Breast epithelium (tissue), 3 donors: ENCODE data around the gene NNMT.

Experiments used
- CTCF ChIP-seq, 3 donors: fragments of 450-650 bp; IDR thresholded peaks; one replicate each; pipeline ENCODE4 v1.5.1; 2016 to 2017; ENCODE audit warnings: antibody characterized with exemption in 3 of 3, mild to moderate bottlenecking in 3 of 3, moderate library complexity in 3 of 3
- POLR2A ChIP-seq: fragments of 450-650 bp; IDR thresholded peaks from one replicate; pipeline ENCODE4 v1.6.1; 2016; ENCODE audit warnings: antibody characterized with exemption, mild to moderate bottlenecking, moderate library complexity
- POLR2AphosphoS5 ChIP-seq, 3 donors: sonication (generic); formaldehyde crosslinking; IDR thresholded peaks; one replicate each; pipeline ENCODE4 v1.6.1; 2017; ENCODE audit warnings: antibody characterized with exemption in 3 of 3

GRCh38 chr11:114309517-114309916 is 13.3 kb downstream of the NNMT start:
- TF ChIP-seq CTCF (IDR thresholded peaks at IDR 0.05) (no peak), POLR2A (no peak), POLR2AphosphoS5 (IDR thresholded peaks at IDR 0.05) (no peak)
